Measurements from ENCODE around the gene TCF12.

Gene TCF12

GRCh38 chr15:57231559-57231958 is 313.1 kb downstream of the TCF12 start:
- TF ChIP-seq CTCF (IDR thresholded peaks at IDR 0.05): no peak

- no peak for TF ChIP-seq CTCF (IDR thresholded peaks at IDR 0.05)
Observed at GRCh38 chr15:57234156-57234555, 315.7 kb downstream of the TCF12 start.

GRCh38 chr15:57235186-57235585 is 316.7 kb downstream of the TCF12 start:
- no peak for TF ChIP-seq CTCF (IDR thresholded peaks at IDR 0.05)

GRCh38 chr15:57235873-57236272 is 317.4 kb downstream of the TCF12 start:
- TF ChIP-seq CTCF (IDR thresholded peaks at IDR 0.05): no peak

GRCh38 chr15:57236561-57237300 is 318.3 kb downstream of the TCF12 start:
- TF ChIP-seq CTCF (IDR thresholded peaks at IDR 0.05): no peak

- TF ChIP-seq CTCF (IDR thresholded peaks at IDR 0.05): no peak
Observed at GRCh38 chr15:57237301-57237642, 318.8 kb downstream of the TCF12 start.

GRCh38 chr15:57237676-57238075 is 319.2 kb downstream of the TCF12 start:
- no peak for TF ChIP-seq CTCF (IDR thresholded peaks at IDR 0.05)

GRCh38 chr15:57245130-57245529 is 326.7 kb downstream of the TCF12 start:
- TF ChIP-seq CTCF (IDR thresholded peaks at IDR 0.05): no peak

Measured in LNCAP (cell line).